ENCODE data around the gene PCSK6.
"Not testable (repeated sequence)": the region's sequence is repeated elsewhere in the genome, so short reads cannot be mapped to it uniquely, and the experiment has no call there.

PCSK6 gene

GRCh38 chr15:101356512-101357172, 132.9 kb downstream of the PCSK6 start:
- not testable (repeated sequence) for DNase-seq (ENCODE audit: low read depth)

GRCh38 chr15:101355678-101356464, 133.6 kb downstream of the PCSK6 start:
- no peak for DNase-seq (ENCODE audit: low read depth)

GRCh38 chr15:101354891-101355623, 134.4 kb downstream of the PCSK6 start:
- no peak for DNase-seq (ENCODE audit: low read depth)

- no peak for DNase-seq (ENCODE audit: low read depth)
Measured at GRCh38 chr15:101353240-101353639, 136.3 kb downstream of the PCSK6 start.

- DNase-seq (ENCODE audit: low read depth), result no peak
Measured at GRCh38 chr15:101351736-101352135, 137.8 kb downstream of the PCSK6 start.

GRCh38 chr15:101349047-101349951, 140.2 kb downstream of the PCSK6 start:
- no peak for DNase-seq (ENCODE audit: low read depth)

- DNase-seq (ENCODE audit: low read depth), result no peak
Measured at GRCh38 chr15:101348643-101349042, 140.9 kb downstream of the PCSK6 start.

GRCh38 chr15:101348015-101348414, 141.5 kb downstream of the PCSK6 start:
- DNase-seq (ENCODE audit: low read depth), result no peak

GRCh38 chr15:101347454-101347853, 142.1 kb downstream of the PCSK6 start:
- DNase-seq (ENCODE audit: low read depth), result no peak

GRCh38 chr15:101346928-101347327, 142.6 kb downstream of the PCSK6 start:
- no peak for DNase-seq (ENCODE audit: low read depth)

GRCh38 chr15:101342056-101342455, 147.5 kb downstream of the PCSK6 start:
- no peak for DNase-seq (ENCODE audit: low read depth)

- DNase-seq (ENCODE audit: low read depth), result no peak
Measured at GRCh38 chr15:101338502-101339057, 150.9 kb downstream of the PCSK6 start.

GRCh38 chr15:101337976-101338375, 151.5 kb downstream of the PCSK6 start:
- DNase-seq (ENCODE audit: low read depth), result no peak

GRCh38 chr15:101333907-101334789, 155.4 kb downstream of the PCSK6 start:
- DNase-seq (ENCODE audit: low read depth), result not testable (repeated sequence)

- no peak for DNase-seq (ENCODE audit: low read depth)
Measured at GRCh38 chr15:101332061-101332467, 157.4 kb downstream of the PCSK6 start.

GRCh38 chr15:101329867-101330380, 159.6 kb downstream of the PCSK6 start:
- no peak for DNase-seq (ENCODE audit: low read depth)

- DNase-seq (ENCODE audit: low read depth), result no peak
Measured at GRCh38 chr15:101329309-101329863, 160.1 kb downstream of the PCSK6 start.

GRCh38 chr15:101328001-101328400, 161.5 kb downstream of the PCSK6 start:
- no peak for DNase-seq (ENCODE audit: low read depth)

- no peak for DNase-seq (ENCODE audit: low read depth)
Measured at GRCh38 chr15:101327147-101327740, 162.3 kb downstream of the PCSK6 start.
